ENCODE results near the gene GAL3ST2.
"Not testable (repeated sequence)": the region's sequence is repeated elsewhere in the genome, so short reads cannot be mapped to it uniquely, and the experiment has no call there.

Gene GAL3ST2

GRCh38 chr2:241796209-241796608, 19.6 kb downstream of the GAL3ST2 start:
- no peak for DNase-seq

DNA sequence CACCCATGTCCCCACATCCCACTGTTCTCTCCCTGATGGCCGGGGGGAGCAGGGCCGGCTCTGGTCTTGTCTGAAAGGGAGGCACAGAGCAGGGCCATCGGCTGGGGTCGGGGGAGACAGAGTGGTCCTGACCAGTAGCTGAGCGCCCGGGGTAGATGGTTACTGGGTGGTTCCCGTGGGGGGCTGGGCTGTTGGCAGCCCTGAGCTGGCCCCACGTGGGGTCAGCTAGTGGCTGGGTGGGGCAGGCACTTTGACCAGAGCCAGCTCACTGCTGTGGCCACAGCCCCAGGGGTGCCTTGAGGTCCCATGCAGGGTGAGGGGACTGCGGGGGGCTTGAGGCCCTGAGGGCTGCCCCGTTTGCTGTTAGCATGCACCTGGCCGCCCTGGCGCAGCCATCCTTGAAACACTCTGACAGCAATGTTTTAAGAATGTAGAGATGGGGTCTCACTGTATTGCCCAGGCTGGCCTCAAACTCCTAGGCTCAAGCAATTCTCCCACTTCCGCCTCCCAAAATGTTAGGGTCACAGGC, 20.1 kb downstream of the GAL3ST2 start:
- DNase-seq: no peak

- DNase-seq: no peak
These were observed 20.9 kb downstream of the GAL3ST2 start for GRCh38 chr2:241797441-241798080.

DNA sequence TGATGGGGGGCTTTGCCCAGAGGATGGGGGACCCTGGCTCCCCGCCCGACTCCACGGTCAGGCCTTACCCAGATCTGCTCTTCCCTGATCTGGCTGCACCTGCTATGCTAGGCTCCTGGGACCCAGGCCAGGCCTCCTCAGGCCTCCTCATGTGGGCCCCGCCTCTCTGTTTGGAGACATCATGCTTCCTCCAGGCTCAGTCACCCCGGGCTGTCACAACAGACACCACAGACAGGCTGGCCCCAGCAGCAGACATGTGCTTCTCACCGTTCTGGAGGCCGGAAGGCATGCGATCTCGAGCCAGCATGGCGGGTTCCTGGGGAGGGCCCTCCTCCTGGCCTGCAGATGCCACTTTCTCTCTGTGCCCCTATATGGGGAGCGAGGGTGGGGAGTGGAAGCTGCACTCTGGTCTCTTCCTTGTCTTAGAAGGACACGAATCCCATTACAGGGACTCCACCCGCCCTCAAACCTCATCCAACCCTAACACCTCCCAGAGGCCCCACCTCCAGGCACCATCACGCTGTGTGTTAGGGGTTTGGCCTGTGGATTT, 21.5 kb downstream of the GAL3ST2 start:
- DNase-seq: no peak

DNA sequence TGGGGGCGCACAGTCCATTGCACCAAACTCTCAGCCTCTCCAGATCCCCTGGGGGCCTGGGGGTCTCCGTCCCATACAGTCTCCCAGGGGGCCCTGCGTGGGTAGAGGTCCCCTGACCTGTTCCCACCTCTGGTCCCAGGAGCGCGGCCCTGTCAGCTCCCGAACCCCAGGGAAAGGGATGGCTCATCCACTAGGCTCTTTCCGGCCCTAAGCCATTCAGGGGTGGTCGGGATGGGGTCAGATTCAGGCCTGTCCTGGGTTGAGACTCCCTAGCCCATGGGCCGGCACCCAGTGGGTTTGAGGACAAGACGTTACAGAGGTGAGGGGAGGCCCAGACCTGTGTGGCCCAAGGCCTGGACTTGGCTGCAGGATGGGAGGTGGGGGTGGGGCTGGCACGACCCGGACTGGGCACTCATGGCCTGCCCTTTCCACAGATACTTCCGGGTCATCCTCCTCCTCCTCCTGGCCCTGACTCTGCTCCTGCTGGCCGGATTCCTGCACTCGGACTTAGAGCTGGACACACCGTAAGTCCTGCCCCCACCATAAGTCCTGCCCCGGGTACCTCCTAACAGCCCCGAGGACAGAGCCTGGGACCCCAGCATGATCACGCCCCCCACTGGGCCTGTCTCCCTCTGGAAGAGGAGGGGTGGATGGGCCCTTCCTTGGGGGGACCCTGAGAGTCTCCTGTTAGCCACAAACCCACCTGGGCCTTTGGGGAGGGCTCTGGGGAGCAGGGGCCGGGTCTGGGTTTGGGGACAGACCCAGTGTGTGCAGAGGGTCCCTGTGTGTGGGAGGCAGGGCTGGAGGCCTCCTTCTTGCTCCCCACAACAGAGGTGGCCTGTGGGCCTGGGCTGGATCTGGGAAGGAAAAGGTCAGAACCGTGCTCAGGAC, 22.3 kb downstream of the GAL3ST2 start:
- no peak for DNase-seq

DNA sequence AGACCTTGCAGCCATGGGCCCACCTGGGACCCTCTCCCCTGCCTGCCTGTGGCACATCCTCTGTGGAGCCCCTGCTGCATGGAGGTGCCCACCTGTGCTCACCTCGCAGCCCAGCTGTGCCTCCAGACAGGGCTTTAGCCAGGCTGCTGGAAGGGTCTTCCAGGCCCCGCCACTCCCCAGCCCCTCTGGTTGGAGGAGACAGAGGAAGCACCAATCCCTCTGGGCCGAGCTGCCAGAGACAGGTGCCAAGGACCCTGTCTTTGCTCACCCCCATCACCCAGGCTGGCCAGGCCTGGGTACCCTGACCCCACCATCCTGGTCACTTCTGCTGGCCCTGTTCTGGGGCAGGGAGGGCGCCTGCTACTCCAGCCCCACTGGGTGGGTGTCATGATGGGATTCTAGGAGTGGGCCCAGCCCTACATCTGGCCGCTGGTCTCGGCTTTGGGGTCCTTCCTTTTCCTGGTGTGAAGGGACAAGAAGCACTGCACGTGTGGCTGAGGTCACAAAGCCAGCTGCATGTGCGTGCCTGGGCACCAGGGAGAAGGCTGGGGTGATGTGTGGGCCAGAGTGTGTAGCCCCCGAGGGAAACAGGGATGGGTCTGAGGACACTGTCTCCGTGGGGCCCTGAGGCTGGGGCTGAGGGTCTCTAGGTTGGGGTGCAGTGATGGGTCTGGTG, 23.0 kb downstream of the GAL3ST2 start:
- DNase-seq: no peak

GRCh38 chr2:241800198-241800903, 23.7 kb downstream of the GAL3ST2 start:
- not testable (repeated sequence) for DNase-seq

DNA sequence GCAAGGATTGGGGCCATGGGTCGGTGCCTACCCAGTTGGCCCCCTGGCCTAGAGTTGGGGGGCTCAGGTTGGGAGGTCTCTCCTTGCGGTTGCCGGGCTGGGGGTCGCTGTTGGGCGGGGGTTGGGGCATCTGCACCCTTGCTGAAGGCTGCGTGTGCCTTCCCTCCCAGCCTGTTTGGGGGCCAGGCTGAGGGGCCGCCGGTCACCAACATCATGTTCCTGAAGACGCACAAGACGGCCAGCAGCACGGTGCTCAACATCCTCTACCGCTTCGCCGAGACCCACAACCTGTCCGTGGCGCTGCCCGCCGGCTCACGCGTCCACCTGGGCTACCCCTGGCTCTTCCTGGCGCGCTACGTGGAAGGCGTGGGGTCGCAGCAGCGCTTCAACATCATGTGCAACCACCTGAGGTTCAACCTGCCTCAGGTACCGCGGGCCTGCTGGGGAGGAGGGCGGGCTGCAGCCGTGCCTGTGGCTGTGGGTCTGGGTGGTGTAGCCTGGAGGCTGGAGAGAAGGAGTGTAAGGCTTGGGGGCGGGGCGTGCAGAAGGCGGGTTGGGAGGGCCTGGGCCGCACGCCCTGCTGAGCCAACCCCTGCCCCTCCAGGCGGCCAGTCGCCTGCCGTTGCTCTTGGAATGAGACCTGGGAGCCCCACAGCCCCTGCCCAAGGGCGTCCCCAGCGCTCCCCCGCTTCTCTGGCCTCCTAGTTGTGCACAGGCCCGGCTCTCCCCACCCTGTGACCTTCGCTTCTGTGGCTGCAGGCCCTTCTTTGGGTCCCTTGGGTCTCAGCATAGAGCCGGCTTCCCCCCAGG, 25.2 kb downstream of the GAL3ST2 start:
- no peak for DNase-seq

- no peak for DNase-seq
These were observed 26.0 kb downstream of the GAL3ST2 start for GRCh38 chr2:241802421-241803318.

GRCh38 chr2:241803387-241804325, 27.0 kb downstream of the GAL3ST2 start:
- peak; percentile 62 for DNase-seq

- DNase-seq: no peak
These were observed 28.0 kb downstream of the GAL3ST2 start for GRCh38 chr2:241804326-241805229.

GRCh38 chr2:241806217-241806616, 29.6 kb downstream of the GAL3ST2 start:
- not testable (repeated sequence) for DNase-seq

DNA sequence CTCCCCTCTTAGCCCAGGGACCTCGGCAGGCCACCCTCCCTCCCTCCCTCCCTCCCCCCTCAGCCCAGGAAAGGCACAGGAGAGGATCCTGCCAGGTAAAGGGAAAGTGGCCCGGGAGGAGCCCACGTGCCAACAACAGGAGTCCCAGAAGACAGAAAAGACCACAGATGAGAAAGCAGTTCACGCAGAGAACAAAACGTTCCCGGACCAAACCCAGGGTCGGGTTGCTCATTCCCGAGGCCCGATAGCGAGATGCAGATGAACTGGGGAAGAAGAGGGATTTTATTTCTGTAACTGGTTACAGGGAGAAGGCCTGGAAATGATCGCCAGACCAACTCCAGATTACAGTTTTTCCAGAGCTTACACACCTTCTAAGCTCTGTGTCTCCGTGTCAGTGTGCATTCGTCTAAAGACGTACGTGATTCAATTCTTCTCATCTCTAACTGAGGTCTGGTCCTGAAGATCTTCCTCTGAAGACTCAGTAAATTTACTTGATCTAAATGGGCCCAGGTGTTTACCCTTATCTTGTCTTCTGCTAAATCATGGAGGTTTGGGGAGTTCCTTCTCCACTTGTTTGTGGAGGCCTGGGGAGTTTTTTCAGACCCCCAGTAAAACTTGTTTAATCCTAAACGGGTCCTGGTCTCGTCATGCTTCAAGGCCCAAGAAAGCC, 31.6 kb downstream of the GAL3ST2 start:
- no peak for DNase-seq

GRCh38 chr2:241808721-241809382, 32.2 kb downstream of the GAL3ST2 start, which contains the start of gene NEU4:
TSS of gene NEU4 (plus strand) at chr2:241809193. CDS start at chr2:241814485, 5,292 bp downstream.
- no peak for DNase-seq

DNA sequence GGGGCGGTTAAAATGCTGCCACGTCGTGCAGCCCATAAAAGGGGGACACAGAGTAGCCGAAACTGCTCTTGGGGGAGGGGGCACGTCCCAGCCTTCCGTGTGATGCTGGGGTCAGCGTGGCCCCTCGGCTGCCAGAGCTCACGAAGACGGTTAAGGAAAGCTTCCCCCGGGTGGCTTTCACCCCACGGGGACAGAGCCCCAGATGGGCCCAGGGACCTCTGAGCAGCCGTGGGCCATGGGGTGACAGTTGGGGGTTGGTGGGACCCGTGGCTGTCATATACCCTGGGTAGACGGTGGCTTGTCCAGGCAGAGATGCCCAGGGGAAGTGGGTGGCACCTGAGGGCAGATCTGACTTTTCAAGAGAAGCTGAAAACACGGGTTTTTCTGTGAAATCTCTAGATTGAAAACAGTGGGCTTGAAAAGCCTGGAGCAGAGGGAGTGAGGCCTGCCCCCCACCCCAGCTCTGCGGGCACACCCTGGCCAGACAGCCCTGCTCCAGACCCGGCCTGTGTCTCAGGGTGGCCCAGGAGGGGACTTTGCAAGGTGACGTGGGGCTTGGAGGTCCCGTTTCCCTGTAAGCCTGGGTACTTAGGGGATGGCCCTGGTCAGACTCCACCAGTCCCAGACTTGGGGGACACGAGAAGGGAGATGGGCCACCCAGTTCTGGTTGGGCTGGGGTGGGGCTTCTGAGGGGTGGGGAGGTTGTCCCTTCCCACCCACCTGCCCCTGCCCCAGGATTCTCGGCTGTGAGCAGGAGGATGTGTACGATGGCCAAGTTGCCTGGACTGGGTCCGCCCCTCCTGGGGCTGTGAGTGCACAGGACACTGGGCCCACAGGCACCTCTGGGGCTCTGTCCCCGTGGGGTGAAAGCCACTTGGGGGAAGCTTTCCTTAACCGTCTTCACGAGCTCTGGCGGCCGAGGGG, 33.0 kb downstream of the GAL3ST2 start:
- DNase-seq: no peak

All from EL (cell line).